Measurements from ENCODE around the gene ARAP2. TPM values are rescaled to one million over a fixed set of nuclear protein-coding genes. Genes with fewer than 3 reads are reported as not detected.

Gene ARAP2
- total and polyA plus RNA-seq, 2 of the 13 experiments (the other 11 are each of a cell fraction or from before 2014, with no cell fraction given) = 0.37 to 1.4 TPM

DNA sequence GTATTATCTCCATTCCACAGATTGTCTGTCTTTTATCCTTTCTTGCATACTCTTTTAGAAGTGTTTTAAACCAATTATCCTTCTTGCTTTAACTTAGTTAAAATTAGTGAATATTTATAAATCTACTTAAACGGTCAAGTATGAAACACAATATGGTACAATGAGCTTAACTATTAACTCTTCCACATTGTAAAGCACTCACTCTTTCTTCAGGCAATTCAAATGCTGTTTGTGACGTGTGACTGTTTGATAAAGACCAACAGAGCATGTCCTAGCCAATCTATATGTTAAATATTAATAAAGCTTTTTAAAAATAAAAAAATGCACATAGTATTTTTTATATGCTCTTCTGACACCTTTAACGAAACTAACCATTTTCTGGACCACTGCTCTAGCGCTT is 192.7 kb downstream of the ARAP2 start:
- ChIA-PET POLR2A (no interaction called here), CTCF (ENCODE audit: low intra/inter-chr PET ratio, low total read pairs) (no interaction called here)
- Histone ChIP-seq H3K27me3 (ENCODE audit: control insufficient read depth in 1 of 2, insufficient read depth in 2 of 2, low read length in 2 of 2) (no peaks in the 10 kb centered on the region), H4K20me1 (ENCODE audit: insufficient read depth, low read length) (no peaks in the 10 kb centered on the region), H3K9ac (ENCODE audit: insufficient read depth, low read depth, low read length) (no peak overlapping the region), H3K4me3 (replicated peaks in 1 of 3; ENCODE audit: insufficient read depth in 1 of 3, low read depth in 2 of 3, low read length in 3 of 3) (no peak overlapping the region), H3K4me2 (ENCODE audit: low read depth, low read length) (no peak overlapping the region), H2AFZ (ENCODE audit: low read length) (no peak overlapping the region), H3K36me3 (replicated peaks in 1 of 2; ENCODE audit: control insufficient read depth in 1 of 2, insufficient read depth in 2 of 2, low read length in 2 of 2) (no peaks in the 10 kb centered on the region), H3K79me2 (ENCODE audit: insufficient read depth, low read length) (no peaks in the 10 kb centered on the region), H3K27ac (ENCODE audit: extremely low read length, insufficient read depth, low read length) (no peak overlapping the region), H3K4me1 (ENCODE audit: insufficient read depth, low read length) (no peaks in the 10 kb centered on the region), H3K9me3 (ENCODE audit: low read length) (no peaks in the 10 kb centered on the region)
- DNase-seq (ENCODE audit: low spot score) (no peak), ATAC-seq (no peak), FAIRE-seq (no peak)
- intact Hi-C loops (cut with micrococcal nuclease; ENCODE audit: unreplicated experiment) = no loop called here
- 26% methylated on average over 4 of the region's 4 CpGs for WGBS (ENCODE audit: low lambda C conversion rate)
- TF ChIP-seq, protein P1, sequence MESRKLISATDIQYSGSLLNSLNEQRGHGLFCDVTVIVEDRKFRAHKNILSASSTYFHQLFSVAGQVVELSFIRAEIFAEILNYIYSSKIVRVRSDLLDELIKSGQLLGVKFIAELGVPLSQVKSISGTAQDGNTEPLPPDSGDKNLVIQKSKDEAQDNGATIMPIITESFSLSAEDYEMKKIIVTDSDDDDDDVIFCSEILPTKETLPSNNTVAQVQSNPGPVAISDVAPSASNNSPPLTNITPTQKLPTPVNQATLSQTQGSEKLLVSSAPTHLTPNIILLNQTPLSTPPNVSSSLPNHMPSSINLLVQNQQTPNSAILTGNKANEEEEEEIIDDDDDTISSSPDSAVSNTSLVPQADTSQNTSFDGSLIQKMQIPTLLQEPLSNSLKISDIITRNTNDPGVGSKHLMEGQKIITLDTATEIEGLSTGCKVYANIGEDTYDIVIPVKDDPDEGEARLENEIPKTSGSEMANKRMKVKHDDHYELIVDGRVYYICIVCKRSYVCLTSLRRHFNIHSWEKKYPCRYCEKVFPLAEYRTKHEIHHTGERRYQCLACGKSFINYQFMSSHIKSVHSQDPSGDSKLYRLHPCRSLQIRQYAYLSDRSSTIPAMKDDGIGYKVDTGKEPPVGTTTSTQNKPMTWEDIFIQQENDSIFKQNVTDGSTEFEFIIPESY (CRISPR knock-in tag; IDR thresholded peaks at IDR 0.05) = no peak
- TF ChIP-seq SP1 (IDR thresholded peaks at IDR 0.05) = no peak
- TF ChIP-seq SP1 (CRISPR knock-in tag; IDR thresholded peaks at IDR 0.05) = no peak
- TF ChIP-seq ZC3H4 (CRISPR knock-in tag; IDR thresholded peaks at IDR 0.05; ENCODE audit: borderline replicate concordance) = no peak
- TF ChIP-seq, protein P2, sequence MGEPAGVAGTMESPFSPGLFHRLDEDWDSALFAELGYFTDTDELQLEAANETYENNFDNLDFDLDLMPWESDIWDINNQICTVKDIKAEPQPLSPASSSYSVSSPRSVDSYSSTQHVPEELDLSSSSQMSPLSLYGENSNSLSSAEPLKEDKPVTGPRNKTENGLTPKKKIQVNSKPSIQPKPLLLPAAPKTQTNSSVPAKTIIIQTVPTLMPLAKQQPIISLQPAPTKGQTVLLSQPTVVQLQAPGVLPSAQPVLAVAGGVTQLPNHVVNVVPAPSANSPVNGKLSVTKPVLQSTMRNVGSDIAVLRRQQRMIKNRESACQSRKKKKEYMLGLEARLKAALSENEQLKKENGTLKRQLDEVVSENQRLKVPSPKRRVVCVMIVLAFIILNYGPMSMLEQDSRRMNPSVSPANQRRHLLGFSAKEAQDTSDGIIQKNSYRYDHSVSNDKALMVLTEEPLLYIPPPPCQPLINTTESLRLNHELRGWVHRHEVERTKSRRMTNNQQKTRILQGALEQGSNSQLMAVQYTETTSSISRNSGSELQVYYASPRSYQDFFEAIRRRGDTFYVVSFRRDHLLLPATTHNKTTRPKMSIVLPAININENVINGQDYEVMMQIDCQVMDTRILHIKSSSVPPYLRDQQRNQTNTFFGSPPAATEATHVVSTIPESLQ (CRISPR knock-in tag; conservative IDR thresholded peaks at IDR 0.05) = no peak
- TF ChIP-seq SETDB1 (CRISPR knock-in tag; IDR thresholded peaks at IDR 0.05; ENCODE audit: borderline replicate concordance) = no peak
- no TSS peak for BruUV-seq (replicated peaks)
- in situ Hi-C loops (cut with HindIII; ENCODE audit: extremely low pct_ligation_motif_present, low pct_unique_long_range_greater_than_20kb) = no loop called here
